GM21737 (cell line): Measurements from ENCODE around the gene EDNRA.

Experiments
- ATAC-seq: cut with Tn5 transposase; IDR thresholded peaks from one replicate; pipeline ENCODE4 v1.9.1; 2021; ENCODE audit warnings: mild to moderate bottlenecking, moderate library complexity; ENCODE audit not compliant: unreplicated experiment

EDNRA gene

DNA sequence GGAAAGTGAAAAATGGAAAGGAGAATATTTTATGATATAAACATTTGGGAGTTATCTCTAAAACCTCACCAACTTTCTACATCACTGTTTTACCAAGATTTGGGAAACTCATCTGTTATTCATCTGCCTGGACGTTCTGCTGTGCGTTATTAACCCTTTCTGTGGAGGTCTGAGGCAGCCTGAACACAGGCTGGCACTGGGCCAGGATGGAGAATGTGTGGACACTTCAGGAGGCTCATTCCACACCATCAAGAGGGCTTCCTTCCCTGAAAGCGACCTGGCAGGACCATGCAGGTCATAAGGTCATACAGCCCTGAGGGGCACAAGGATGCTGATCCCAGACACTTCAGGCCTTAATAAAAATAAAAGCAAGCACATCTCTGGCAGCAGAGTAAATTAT lies 105.1 kb downstream of the EDNRA start:
- ATAC-seq = no peak

DNA sequence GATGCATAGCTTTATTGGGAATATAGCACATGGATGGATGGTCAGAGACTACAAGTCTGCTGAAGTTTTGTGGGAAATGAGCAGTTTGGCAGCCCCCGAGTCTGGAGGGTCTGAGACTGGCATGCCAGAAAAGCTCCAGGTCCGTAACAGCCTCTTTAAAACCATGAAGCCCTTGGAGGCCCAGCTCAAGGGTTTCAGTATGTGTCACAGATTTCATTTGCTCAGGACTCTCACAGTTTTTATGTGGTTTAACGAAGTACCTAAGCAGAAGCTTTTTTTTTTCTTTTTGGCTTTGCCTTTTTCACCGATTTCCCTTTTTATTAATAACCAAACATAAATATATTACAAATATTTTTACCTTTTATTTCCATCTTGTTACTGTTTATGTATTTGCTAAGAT lies 105.7 kb downstream of the EDNRA start:
- ATAC-seq = no peak

DNA sequence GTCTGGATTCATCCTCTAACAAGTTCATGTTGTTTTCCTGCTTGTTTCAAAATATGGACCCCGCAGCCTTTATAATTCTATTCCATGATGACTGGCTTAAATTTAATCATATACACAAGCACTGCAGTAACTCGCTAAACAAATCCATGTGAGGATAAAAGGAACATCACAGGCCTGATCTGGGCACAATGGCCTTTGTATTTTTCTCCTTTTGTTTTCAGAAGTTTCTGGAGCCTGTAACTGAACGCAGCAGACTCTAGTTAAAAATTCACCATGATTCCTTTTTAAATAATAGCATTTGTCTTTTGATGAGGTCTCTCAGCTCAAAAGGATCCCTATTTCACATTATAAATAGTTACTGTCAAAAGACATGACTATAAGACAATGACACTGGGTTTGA lies 106.1 kb downstream of the EDNRA start:
- ATAC-seq = no peak

DNA sequence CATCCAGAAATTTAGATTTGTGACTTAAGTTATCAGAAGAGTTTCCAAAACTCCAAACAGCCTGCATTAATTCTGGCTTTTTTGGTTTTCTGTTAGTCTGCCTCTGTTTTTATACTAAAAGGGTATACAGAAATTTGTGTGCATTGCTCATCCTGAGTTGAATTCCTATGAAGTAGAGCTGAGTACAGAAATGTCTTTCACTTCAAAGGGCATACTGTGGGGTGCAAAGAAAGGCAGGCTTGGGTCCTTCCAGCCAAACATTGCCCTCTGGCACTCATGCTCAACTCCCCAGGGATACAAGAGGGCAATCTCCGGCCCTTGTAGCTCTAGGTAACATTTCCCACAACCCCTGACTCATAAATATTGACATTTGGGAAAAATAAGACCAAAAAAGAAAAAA lies 108.7 kb downstream of the EDNRA start:
- no peak for ATAC-seq

DNA sequence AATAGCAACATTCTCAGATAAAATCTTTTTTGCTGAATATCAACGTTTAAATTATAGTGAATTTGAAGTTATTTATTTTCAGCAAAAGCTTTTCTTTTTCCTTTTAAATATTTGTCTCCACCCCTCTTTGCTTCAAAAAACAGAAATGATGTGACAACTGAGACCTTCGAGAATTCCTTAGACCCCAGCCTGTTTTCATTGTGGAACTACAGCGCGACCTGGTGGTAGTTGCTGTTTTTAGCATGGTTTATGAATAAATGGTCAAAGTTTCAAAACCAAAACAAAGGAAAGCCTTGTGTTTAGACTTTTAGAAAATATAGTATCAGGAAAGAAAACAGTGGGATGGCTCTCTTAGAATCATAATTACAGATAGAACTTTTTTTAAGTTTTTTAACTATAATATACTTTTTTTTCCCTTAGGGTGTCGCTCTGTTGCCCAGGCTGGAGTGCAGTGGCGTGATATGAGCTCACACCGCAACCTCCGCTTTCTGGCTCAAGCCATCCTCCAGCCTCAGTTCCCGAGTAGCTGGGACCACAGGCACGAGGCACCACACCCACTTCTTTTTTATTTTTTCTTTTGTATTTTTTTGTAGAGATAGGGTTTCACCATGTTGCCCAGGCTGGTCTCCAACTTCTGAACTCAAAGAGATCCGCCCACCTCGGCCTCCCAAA lies 109.5 kb downstream of the EDNRA start:
- ATAC-seq = no peak

DNA sequence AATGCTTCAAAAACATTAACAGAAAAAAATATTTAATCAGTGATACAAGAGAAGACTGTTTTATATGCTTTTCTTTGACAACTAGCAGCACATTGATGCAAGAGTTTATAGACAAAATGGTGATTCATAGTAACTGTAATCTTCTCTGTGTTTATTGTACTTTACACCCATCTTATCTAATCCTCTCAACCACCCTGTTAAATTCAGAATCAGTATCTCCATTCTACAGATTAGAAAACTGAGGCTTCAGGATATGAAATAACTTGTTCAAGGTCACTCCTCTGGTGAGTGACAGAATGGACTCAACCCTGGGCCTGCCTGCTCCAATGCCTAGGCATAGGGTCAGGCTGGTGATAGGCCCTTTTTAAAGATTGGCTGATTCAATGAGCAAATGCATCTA lies 110.2 kb downstream of the EDNRA start:
- ATAC-seq = no peak

DNA sequence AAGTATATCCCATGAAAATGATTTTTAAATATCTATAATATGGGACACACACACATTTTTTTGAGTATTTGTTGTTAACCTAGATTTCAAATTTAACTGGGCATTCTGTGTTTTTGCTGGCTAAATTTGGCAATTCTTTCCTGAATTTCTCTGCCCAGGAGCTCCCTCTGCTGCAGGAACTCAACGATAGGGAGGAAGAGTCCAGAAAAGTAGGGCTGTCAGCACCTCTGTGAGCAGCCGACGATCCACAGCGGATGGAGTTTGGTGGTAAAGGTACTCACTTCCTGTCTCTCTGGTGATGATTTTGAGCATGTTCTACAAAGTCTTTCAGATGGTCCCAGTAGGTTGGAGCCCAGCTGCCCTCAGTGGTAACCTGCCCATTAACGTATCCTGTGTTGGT lies 113.2 kb downstream of the EDNRA start:
- no peak for ATAC-seq
